ENCODE results near the gene DGAT2. TPM values are rescaled to one million over a fixed set of nuclear protein-coding genes. Genes with fewer than 3 reads are reported as not detected.

The DGAT2 gene
- total RNA-seq, 1 experiment from 2014 or later: 6.5 TPM

DNA sequence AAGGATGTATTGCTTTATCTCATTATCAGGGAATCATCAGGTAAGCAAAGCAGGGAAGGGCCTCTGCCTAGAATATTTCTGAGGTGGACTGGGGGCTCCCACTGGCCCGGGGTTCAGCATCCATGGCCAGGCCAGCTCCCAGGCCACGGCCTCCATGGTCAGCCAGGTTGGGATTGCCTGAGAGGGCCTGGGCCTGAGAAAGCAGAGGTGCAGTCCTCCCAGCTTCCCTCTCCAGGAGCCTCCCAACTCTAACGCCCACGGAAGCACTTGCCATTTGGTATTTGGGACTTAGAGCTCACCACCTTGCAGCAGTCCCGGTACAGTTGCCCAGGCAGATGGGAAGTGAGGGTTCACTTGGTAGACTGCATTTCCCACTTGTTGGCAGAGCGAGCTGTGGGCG is 12.7 kb downstream of the DGAT2 start:
- intact Hi-C loops (cut with micrococcal nuclease; ENCODE audit: unreplicated experiment): no loop called here
- CTCF ChIA-PET: interaction anchor here (0.6 kb wide), 1 partner anchor 197 kb away, joined by 4 read pairs; no protein-coding TSS in a partner anchor
- Histone ChIP-seq H3K9me2 (ENCODE audit: insufficient read depth) (no peaks in the 10 kb centered on the region), H3K27me3 (ENCODE audit: insufficient read depth, low read depth) (no peaks in the 10 kb centered on the region), H3K9me3 (ENCODE audit: insufficient read depth, low read depth) (no peaks in the 10 kb centered on the region), H3K4me1 (replicated peaks; ENCODE audit: insufficient read depth) (peaks cover 50% of the 10 kb centered on the region), H3F3A (ENCODE audit: insufficient read depth, low read depth) (peaks cover 23% of the 10 kb centered on the region), H3K4me3 (no peak overlapping the region), H3K27ac (no peak overlapping the region), H2AFZ (no peak overlapping the region), H3K4me2 (no peak overlapping the region), H3K79me2 (ENCODE audit: low read depth) (0 out of 2 replicates have a peak, but pooled peaks cover 6% of the 10 kb centered on the region), H4K20me1 (ENCODE audit: insufficient read depth) (no peaks in the 10 kb centered on the region), H3K36me3 (ENCODE audit: low read depth) (no peaks in the 10 kb centered on the region)
- no TSS peak for BruUV-seq (replicated peaks)
- DNase-seq: no peak
- TF ChIP-seq, protein P1, sequence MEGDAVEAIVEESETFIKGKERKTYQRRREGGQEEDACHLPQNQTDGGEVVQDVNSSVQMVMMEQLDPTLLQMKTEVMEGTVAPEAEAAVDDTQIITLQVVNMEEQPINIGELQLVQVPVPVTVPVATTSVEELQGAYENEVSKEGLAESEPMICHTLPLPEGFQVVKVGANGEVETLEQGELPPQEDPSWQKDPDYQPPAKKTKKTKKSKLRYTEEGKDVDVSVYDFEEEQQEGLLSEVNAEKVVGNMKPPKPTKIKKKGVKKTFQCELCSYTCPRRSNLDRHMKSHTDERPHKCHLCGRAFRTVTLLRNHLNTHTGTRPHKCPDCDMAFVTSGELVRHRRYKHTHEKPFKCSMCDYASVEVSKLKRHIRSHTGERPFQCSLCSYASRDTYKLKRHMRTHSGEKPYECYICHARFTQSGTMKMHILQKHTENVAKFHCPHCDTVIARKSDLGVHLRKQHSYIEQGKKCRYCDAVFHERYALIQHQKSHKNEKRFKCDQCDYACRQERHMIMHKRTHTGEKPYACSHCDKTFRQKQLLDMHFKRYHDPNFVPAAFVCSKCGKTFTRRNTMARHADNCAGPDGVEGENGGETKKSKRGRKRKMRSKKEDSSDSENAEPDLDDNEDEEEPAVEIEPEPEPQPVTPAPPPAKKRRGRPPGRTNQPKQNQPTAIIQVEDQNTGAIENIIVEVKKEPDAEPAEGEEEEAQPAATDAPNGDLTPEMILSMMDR (conservative IDR thresholded peaks at IDR 0.05): no peak
- no peak for TF ChIP-seq EZH2 (IDR thresholded peaks at IDR 0.05; ENCODE audit: low read depth)
- POLR2A ChIA-PET (ENCODE audit: unreplicated experiment): no interaction called here

DNA sequence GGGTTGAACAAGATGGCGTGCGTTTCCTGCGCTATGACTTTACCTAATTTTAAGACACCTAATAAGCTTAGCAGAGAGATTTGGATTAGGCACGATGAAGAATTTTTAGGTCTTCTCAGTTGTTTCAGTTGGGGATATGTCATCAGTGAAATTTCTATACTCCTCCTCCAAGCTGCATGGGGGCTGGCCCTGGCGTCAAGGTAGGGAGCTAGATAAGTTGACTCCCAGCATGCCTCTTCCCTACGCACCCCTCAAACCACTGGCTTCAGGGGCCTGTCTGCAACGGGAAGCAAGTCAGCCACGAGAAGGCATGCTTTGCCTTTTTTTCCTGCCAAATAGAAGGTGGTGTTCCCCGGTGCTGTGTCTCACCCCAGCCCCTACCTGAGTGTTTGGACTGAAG is 13.3 kb downstream of the DGAT2 start:
- Histone ChIP-seq H2AFZ (no peak overlapping the region), H3K4me2 (no peak overlapping the region), H3K27me3 (ENCODE audit: insufficient read depth, low read depth) (no peaks in the 10 kb centered on the region), H4K20me1 (ENCODE audit: insufficient read depth) (no peaks in the 10 kb centered on the region), H3K36me3 (ENCODE audit: low read depth) (no peaks in the 10 kb centered on the region), H3K27ac (peak overlapping the region; percentile 68), H3F3A (ENCODE audit: insufficient read depth, low read depth) (peaks cover 23% of the 10 kb centered on the region), H3K9me2 (ENCODE audit: insufficient read depth) (no peaks in the 10 kb centered on the region), H3K9me3 (ENCODE audit: insufficient read depth, low read depth) (no peaks in the 10 kb centered on the region), H3K4me3 (no peak overlapping the region), H3K4me1 (replicated peaks; ENCODE audit: insufficient read depth) (peaks cover 50% of the 10 kb centered on the region), H3K79me2 (ENCODE audit: low read depth) (0 out of 2 replicates have a peak, but pooled peaks cover 6% of the 10 kb centered on the region)
- ChIA-PET POLR2A (ENCODE audit: unreplicated experiment) (no interaction called here), CTCF (interaction anchor here (0.6 kb wide), 1 partner anchor 198 kb away, joined by 4 read pairs; no protein-coding TSS in a partner anchor)
- intact Hi-C loops (cut with micrococcal nuclease; ENCODE audit: unreplicated experiment): no loop called here
- BruUV-seq (replicated peaks): no TSS peak
- TF ChIP-seq EZH2 (IDR thresholded peaks at IDR 0.05; ENCODE audit: low read depth): no peak
- TF ChIP-seq, protein P1 (conservative IDR thresholded peaks at IDR 0.05): no peak
- no peak for DNase-seq

DNA sequence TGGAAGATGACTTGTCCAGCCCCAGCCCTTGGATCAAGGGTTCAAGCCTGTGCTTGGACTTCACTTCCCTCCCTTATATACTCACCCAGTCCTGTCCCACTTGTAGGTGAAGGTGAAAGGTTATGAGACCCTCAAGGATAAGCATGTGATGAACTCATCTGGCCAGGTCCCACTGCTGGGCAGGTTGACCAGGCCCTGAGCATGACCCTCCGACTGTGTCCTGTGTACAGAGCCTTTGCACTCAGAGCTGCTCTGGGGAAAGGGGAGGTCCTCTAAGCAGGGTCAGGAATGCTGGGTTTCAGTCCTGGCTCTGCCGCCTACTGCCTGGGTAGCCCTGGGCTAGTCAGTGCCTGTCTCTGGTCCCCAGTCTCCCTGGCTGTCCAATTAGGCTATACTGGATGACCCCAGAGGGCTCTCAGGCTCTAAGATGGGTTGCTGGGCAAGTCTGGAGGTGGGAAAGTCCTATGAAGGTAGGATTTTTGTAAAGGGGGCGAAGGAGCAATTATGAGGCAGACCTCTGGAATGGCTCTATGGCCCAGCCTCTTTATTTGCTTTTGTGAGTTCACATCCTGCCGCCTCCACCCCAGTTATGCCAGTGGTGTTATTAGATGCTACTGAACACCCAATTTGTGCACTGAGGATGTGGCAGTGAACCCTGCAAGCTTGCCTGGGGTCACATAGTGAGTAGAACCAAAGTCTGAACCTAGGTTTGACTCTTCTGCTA is 14.1 kb downstream of the DGAT2 start:
- POLR2A ChIA-PET (ENCODE audit: unreplicated experiment): no interaction called here
- 0 out of 2 replicates have a peak, but pooled peaks cover 6% of the 10 kb centered on the region for H3K79me2 ChIP-seq (ENCODE audit: low read depth)
- no peaks in the 10 kb centered on the region for H4K20me1 ChIP-seq (ENCODE audit: insufficient read depth)
- peak overlapping the region; percentile 49 for H3K4me2 ChIP-seq
- H2AFZ ChIP-seq: no peak overlapping the region
- BruUV-seq (replicated peaks): no TSS peak
- TF ChIP-seq, protein P1 (conservative IDR thresholded peaks at IDR 0.05): no peak
- TF ChIP-seq EZH2 (IDR thresholded peaks at IDR 0.05; ENCODE audit: low read depth): no peak
- H3K4me1 ChIP-seq (replicated peaks; ENCODE audit: insufficient read depth): peaks cover 44% of the 10 kb centered on the region
- intact Hi-C loops (cut with micrococcal nuclease; ENCODE audit: unreplicated experiment): no loop called here
- no peak overlapping the region for H3K4me3 ChIP-seq
- peak overlapping the region; percentile 68 for H3K27ac ChIP-seq
- H3K9me2 ChIP-seq (ENCODE audit: insufficient read depth): no peaks in the 10 kb centered on the region
- H3K36me3 ChIP-seq (ENCODE audit: low read depth): no peaks in the 10 kb centered on the region
- peaks cover 23% of the 10 kb centered on the region for H3F3A ChIP-seq (ENCODE audit: insufficient read depth, low read depth)
- DNase-seq: peak in 1 of 2 experiments; percentile 76
- no peaks in the 10 kb centered on the region for H3K9me3 ChIP-seq (ENCODE audit: insufficient read depth, low read depth)
- H3K27me3 ChIP-seq (ENCODE audit: insufficient read depth, low read depth): no peaks in the 10 kb centered on the region
- CTCF ChIA-PET: no interaction called here
